ENCODE results near the gene BLVRA. TPM values are rescaled to one million over a fixed set of nuclear protein-coding genes. Genes with fewer than 3 reads are reported as not detected.
"Not testable (repeated sequence)": the region's sequence is repeated elsewhere in the genome, so short reads cannot be mapped to it uniquely, and the experiment has no call there.

Gene BLVRA
- 65.6 TPM for total RNA-seq

- Histone ChIP-seq H3K4me3 (peak within 1 kb of the TSS; percentile 73 to 85), H3K27me3 (no peaks in the 10 kb centered on the region), H3K36me3 (no peaks in the 10 kb centered on the region), H3K9me3 (no peaks in the 10 kb centered on the region), H3K4me1 (peaks cover 29% of the 10 kb centered on the region), H3K27ac (peak within 1 kb of the TSS; percentile 92)
- DNase-seq (ENCODE audit: extremely low spot score in 2 of 2): peak in 1 of 2 donors; percentile 77
- intact Hi-C loops (cut with DNase I): no loop called here
- TF ChIP-seq POLR2AphosphoS5 (IDR thresholded peaks at IDR 0.05; ENCODE audit: insufficient read depth in 1 of 2, low read depth in 1 of 2): peak in 1 of 2 donors; percentile 58
- TF ChIP-seq, protein P1, sequence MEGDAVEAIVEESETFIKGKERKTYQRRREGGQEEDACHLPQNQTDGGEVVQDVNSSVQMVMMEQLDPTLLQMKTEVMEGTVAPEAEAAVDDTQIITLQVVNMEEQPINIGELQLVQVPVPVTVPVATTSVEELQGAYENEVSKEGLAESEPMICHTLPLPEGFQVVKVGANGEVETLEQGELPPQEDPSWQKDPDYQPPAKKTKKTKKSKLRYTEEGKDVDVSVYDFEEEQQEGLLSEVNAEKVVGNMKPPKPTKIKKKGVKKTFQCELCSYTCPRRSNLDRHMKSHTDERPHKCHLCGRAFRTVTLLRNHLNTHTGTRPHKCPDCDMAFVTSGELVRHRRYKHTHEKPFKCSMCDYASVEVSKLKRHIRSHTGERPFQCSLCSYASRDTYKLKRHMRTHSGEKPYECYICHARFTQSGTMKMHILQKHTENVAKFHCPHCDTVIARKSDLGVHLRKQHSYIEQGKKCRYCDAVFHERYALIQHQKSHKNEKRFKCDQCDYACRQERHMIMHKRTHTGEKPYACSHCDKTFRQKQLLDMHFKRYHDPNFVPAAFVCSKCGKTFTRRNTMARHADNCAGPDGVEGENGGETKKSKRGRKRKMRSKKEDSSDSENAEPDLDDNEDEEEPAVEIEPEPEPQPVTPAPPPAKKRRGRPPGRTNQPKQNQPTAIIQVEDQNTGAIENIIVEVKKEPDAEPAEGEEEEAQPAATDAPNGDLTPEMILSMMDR (IDR thresholded peaks at IDR 0.05): no peak
- peak in 1 of 2 donors; percentile 22 for TF ChIP-seq POLR2A (IDR thresholded peaks at IDR 0.05)
These were observed at the start of gene BLVRA for GRCh38 chr7:43758029-43758821. Gene BLVRA (plus strand): TSS chr7:43758680. CDS start chr7:43771159, 12,479 bp downstream.

DNA sequence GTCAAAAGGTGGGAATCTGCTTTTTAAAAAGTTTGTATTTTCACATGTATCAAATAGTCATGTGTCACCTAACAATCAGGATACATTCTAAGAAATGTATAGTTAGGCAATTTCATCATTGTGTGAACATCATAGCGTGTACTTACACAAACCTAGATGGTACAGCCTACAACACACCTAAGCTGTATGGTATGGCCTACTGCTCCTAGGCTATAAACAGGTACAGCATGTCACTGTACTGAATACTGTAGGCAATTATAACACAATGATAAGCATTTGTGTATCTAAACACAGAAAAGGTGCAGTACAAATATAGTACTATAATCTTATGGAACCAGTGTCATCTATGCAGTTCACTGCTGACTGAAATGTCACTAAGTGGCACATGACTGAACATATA, 47.0 kb upstream of the BLVRA start:
- Histone ChIP-seq H3K27ac (no peak overlapping the region), H3K4me3 (no peak overlapping the region), H3K36me3 (no peaks in the 10 kb centered on the region), H3K27me3 (no peaks in the 10 kb centered on the region), H3K4me1 (no peaks in the 10 kb centered on the region), H3K9me3 (no peaks in the 10 kb centered on the region)
- intact Hi-C loops (cut with DNase I): no loop called here
- TF ChIP-seq, protein P1 (IDR thresholded peaks at IDR 0.05): no peak
- TF ChIP-seq POLR2A (IDR thresholded peaks at IDR 0.05) (no peak), POLR2AphosphoS5 (IDR thresholded peaks at IDR 0.05; ENCODE audit: insufficient read depth in 1 of 2, low read depth in 1 of 2) (no peak)
- DNase-seq (ENCODE audit: extremely low spot score in 2 of 2): no peak

- DNase-seq (ENCODE audit: extremely low spot score in 2 of 2); H3K27ac ChIP-seq; H3K27me3 ChIP-seq; H3K36me3 ChIP-seq; H3K9me3 ChIP-seq; intact Hi-C loops (cut with DNase I); H3K4me1 ChIP-seq; H3K4me3 ChIP-seq: not testable (repeated sequence)
These were observed 42.5 kb upstream of the BLVRA start for GRCh38 chr7:43715966-43716365.

DNA sequence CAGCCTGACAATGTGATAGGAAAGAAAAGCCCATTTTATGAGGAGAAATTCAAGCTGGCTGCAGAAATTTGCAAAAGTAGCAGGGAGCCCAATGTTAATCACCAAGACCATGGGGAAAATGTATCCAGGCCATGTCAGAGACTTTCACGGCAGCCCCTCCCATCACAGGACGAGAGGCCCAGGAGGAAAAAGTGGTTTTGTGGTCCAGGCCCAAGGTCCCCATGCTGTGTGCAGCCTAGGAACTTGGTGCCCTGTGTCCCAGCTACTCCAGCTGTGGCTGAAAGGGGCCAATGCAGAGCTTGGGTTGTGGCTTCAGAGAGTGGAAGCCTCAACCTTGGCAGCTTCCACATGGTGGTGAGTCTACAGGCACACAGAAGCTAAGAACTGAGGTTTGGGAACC, 41.9 kb upstream of the BLVRA start:
- no peaks in the 10 kb centered on the region for H3K36me3 ChIP-seq
- H3K9me3 ChIP-seq: no peaks in the 10 kb centered on the region
- TF ChIP-seq, protein P1 (IDR thresholded peaks at IDR 0.05): no peak
- no peak for TF ChIP-seq POLR2AphosphoS5 (IDR thresholded peaks at IDR 0.05; ENCODE audit: insufficient read depth in 1 of 2, low read depth in 1 of 2)
- TF ChIP-seq POLR2A (IDR thresholded peaks at IDR 0.05): no peak
- H3K4me1 ChIP-seq: no peaks in the 10 kb centered on the region
- intact Hi-C loops (cut with DNase I): no loop called here
- no peaks in the 10 kb centered on the region for H3K27me3 ChIP-seq
- no peak overlapping the region for H3K27ac ChIP-seq
- no peak overlapping the region for H3K4me3 ChIP-seq
- no peak for DNase-seq (ENCODE audit: extremely low spot score in 2 of 2)

DNA sequence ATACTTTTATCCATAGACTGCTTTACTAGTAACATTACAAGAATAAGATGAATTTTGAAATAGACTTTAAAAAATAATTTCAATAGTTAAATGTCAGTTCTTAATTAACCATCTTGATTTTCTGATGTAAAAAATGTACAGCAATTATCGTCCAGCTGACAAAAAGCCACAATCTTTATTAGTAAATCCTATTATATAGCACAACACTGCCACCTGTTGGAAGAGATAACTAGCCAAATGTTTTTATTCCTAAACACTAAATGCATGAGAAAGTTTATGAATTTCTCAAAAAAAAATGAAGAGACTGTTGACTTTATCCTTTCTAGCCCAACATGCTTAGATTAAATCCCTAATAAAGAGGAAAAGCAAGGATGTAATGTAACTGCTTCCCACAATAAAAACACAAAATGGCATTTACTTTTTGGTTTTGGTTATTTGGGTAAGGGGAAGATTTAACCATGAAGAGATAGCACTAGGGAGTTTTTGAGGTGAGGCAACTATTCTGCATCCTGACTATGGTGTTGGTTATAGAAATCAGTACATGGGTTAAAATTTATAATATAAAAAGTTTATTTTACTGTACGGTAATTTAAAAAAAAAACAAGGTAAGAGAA, 37.2 kb upstream of the BLVRA start:
- TF ChIP-seq, protein P1 (IDR thresholded peaks at IDR 0.05): peak; percentile 42 to 76 (median 52)
- TF ChIP-seq POLR2A (IDR thresholded peaks at IDR 0.05): no peak
- no peak for TF ChIP-seq POLR2AphosphoS5 (IDR thresholded peaks at IDR 0.05; ENCODE audit: insufficient read depth in 1 of 2, low read depth in 1 of 2)
- Histone ChIP-seq H3K36me3 (no peaks in the 10 kb centered on the region), H3K4me1 (peaks cover 11% of the 10 kb centered on the region), H3K4me3 (no peak overlapping the region), H3K27ac (no peak overlapping the region), H3K9me3 (no peaks in the 10 kb centered on the region), H3K27me3 (no peaks in the 10 kb centered on the region)
- intact Hi-C loops (cut with DNase I): no loop called here
- no peak for DNase-seq (ENCODE audit: extremely low spot score in 2 of 2)
